MCF 10A (cell line): ENCODE measurements around the gene KLHDC4. TPM values are rescaled to one million over a fixed set of nuclear protein-coding genes. Genes with fewer than 3 reads are reported as not detected.
A peak's percentile ranks its signal among the peaks of the same experiment; 100 is the strongest.

Experiments used
- BruUV-seq: library from RNA; stranded (reverse); fragments of 400-500 nt; replicated peaks from 2 replicates; lab custom pipeline; 2021; lab: Mats Ljungman, UMichigan
- CTCF ChIA-PET: fragments of 300-600 bp; sonication (Branson Sonifier 250); formaldehyde crosslinking; extraction: SDS; loops from one replicate; lab custom pipeline; 2021; ENCODE audit warnings: antibody characterized with exemption, inconsistent platforms; lab: Yijun Ruan, JAX
- POLR2A ChIA-PET: fragments of 300-600, 350-650 bp; sonication (Branson Sonifier 250); formaldehyde crosslinking; extraction: SDS; loops from one replicate; lab custom pipeline; 2020; ENCODE audit warnings: antibody characterized with exemption, inconsistent platforms; lab: Yijun Ruan, JAX
- DNase-seq: peaks from one replicate; pipeline ENCODE4 v3.0.0-alpha.2; 2018; ENCODE audit not compliant: unreplicated experiment
- H3K27ac Mint-ChIP-seq: one replicate; pipeline ENCODE4 v1.8.0; 2022; ENCODE audit warnings: mild to moderate bottlenecking, low read depth, mixed read lengths; ENCODE audit not compliant: unreplicated experiment
- H3K27me3 Mint-ChIP-seq: one replicate; pipeline ENCODE4 v1.8.0; 2022; ENCODE audit warnings: mixed read lengths; ENCODE audit not compliant: insufficient read depth, unreplicated experiment
- H3K36me3 Mint-ChIP-seq: one replicate; pipeline ENCODE4 v1.8.0; 2022; ENCODE audit warnings: mild to moderate bottlenecking, moderate library complexity, mixed read lengths; ENCODE audit not compliant: insufficient read depth, unreplicated experiment
- H3K4me1 Mint-ChIP-seq: one replicate; pipeline ENCODE4 v1.8.0; 2022; ENCODE audit warnings: mixed read lengths; ENCODE audit not compliant: insufficient read depth, unreplicated experiment
- H3K4me3 Mint-ChIP-seq: one replicate; pipeline ENCODE4 v1.8.0; 2022; ENCODE audit warnings: mild to moderate bottlenecking, moderate library complexity, mixed read lengths; ENCODE audit not compliant: unreplicated experiment
- H3K9me3 Mint-ChIP-seq: one replicate; pipeline ENCODE4 v1.8.0; 2022; ENCODE audit warnings: mixed read lengths; ENCODE audit not compliant: unreplicated experiment
- intact Hi-C: fragments of 100-400 bp; cut with micrococcal nuclease; formaldehyde crosslinking; loops from 2 replicates; pipeline ENCODE4 v1.14.1; 2022
- total RNA-seq: library from RNA; stranded (reverse); gene quantifications from 2 replicates; pipeline ENCODE4 v1.2.3, GENCODE V29; 2022
- TF ChIP-seq, protein P1 (sequence below): fragments of 200-600 bp; IDR thresholded peaks from one replicate; pipeline ENCODE4 v1.8.0; 2022; ENCODE audit warnings: antibody characterized with exemption, mild to moderate bottlenecking; ENCODE audit not compliant: unreplicated experiment

KLHDC4 gene
- total RNA-seq, 1 experiment from 2014 or later: 106 TPM

DNA sequence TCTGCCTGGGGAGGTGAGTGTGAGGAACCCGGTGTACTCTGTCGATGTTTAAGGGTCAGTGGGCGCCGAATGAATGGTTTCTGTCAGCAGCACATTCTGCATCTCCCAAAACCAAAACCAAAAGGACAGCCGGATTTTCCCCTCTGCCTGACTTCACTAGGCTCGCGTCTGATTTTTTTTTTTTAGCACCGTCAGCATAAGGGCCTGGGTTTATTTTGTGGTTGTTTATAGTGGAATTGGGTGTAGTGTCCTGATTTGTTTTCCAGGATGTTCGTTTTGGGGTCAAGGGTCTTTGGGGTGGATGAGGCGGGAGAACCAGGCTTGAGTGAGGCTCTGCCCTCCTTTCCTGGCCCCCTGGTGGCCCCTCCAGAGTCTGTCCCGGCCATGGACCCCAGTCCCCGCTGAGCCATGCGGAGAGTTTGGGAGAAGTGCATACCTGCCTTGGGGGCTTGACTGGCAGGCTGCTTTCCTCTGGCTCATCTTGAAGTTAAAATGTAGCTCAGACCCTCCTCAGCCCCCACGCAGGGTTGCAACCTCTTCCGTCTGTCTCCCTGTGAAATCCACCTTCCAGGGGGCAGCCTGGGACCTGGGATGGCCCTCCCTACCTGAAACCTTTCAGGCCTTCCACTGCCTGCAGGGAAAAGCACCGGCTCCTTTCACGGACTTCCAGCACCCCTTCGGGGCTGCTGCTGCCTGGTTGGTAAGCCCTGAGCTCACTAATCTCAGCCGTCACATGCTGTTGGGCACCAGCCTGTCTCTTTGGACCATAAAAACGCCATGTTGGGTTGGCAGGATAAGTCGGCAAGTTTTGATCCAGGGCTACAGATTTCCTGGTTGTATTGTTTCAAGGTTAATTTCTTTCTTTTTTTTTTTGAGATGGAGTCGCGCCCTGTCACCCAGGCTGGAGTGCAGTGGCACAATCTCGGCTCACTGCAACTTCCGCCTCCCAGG, 103.3 kb downstream of the KLHDC4 start:
- H3K9me3 Mint-ChIP-seq: no peaks in the 10 kb centered on the region
- H3K27me3 Mint-ChIP-seq: peaks cover 31% of the 10 kb centered on the region
- H3K36me3 Mint-ChIP-seq: no peaks in the 10 kb centered on the region
- DNase-seq: no peak
- ChIA-PET POLR2A (no interaction called here), CTCF (interaction anchor here (0.6 kb wide), 1 partner anchor 12 kb away, joined by 4 read pairs; no protein-coding TSS in a partner anchor)
- TF ChIP-seq, protein P1, sequence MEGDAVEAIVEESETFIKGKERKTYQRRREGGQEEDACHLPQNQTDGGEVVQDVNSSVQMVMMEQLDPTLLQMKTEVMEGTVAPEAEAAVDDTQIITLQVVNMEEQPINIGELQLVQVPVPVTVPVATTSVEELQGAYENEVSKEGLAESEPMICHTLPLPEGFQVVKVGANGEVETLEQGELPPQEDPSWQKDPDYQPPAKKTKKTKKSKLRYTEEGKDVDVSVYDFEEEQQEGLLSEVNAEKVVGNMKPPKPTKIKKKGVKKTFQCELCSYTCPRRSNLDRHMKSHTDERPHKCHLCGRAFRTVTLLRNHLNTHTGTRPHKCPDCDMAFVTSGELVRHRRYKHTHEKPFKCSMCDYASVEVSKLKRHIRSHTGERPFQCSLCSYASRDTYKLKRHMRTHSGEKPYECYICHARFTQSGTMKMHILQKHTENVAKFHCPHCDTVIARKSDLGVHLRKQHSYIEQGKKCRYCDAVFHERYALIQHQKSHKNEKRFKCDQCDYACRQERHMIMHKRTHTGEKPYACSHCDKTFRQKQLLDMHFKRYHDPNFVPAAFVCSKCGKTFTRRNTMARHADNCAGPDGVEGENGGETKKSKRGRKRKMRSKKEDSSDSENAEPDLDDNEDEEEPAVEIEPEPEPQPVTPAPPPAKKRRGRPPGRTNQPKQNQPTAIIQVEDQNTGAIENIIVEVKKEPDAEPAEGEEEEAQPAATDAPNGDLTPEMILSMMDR: no peak
- H3K4me1 Mint-ChIP-seq: no peaks in the 10 kb centered on the region
- H3K27ac Mint-ChIP-seq: no peak overlapping the region
- intact Hi-C loops: no loop called here
- no peak overlapping the region for H3K4me3 Mint-ChIP-seq
- BruUV-seq: no TSS peak

DNA sequence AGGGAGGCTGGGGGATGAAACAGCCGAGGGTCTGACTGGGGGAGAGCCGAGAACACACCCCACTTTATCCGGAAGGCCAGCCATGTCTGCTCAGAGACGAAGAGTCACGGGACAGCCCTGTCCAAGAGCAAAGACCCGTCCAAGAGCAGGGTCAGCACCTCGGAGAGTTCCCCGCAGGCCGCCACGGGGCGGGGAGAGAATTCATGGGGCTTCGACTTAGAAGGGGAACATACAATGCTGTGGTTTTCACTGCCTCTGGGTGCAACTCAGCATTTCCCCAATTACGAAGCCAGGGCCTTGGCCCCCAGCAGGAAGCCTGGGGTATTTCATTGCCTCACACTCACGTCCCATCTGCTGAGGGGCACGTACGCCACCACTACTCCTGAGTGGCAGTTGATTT, 104.2 kb downstream of the KLHDC4 start:
- Mint-ChIP-seq H3K9me3 (no peaks in the 10 kb centered on the region), H3K4me3 (no peak overlapping the region), H3K27me3 (peaks cover 31% of the 10 kb centered on the region), H3K4me1 (no peaks in the 10 kb centered on the region), H3K27ac (no peak overlapping the region), H3K36me3 (no peaks in the 10 kb centered on the region)
- intact Hi-C loops: no loop called here
- TF ChIP-seq, protein P1: no peak
- peak; percentile 18 for DNase-seq
- no TSS peak for BruUV-seq
- CTCF ChIA-PET: no interaction called here
- POLR2A ChIA-PET: no interaction called here

DNA sequence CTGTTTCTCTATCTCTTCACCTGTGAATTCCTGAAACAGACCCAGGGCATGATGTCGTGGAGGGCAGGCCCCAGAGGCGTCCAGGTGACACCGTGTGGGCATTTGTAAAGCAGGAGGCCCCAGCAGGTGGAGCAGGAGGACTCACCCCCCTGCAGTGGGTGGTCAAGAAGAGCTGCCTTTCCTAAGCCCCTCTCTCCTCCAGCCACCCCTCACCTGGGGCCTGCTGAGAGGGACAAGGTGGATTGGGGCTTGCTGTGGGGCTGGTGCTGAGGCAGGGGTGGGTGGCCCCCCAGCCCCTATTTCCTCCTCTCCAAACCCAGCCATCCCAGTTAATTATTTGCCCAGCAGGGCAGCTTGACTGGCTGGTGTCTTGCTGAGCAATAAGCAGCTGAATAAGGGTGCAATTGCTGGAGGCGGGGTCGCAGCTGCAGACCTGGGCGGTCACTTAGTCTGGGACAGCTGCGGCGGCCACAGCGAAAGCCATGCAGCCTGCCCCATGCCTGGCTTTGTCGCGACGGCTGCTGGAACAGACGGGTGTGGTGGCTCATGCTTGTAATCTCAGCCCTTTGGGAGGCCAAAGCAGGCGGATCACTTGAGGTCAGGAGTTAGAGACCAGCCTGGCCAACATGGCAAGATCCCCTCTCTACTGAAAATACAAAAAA, 107.1 kb downstream of the KLHDC4 start:
- Mint-ChIP-seq H3K36me3 (no peaks in the 10 kb centered on the region), H3K9me3 (no peaks in the 10 kb centered on the region), H3K27ac (no peak overlapping the region), H3K4me1 (no peaks in the 10 kb centered on the region), H3K4me3 (no peak overlapping the region), H3K27me3 (peaks cover 41% of the 10 kb centered on the region)
- no TSS peak for BruUV-seq
- no peak for DNase-seq
- ChIA-PET CTCF (no interaction called here), POLR2A (no interaction called here)
- intact Hi-C loops: no loop called here
- TF ChIP-seq, protein P1: no peak

Other genes starting within 250 kb of the KLHDC4 start
- gene JPH3, start 163.5 kb downstream of the KLHDC4 start, total RNA-seq: not detected in 2 replicates
- 794 and 1,007 TPM in 2 replicates for gene SLC7A5, start 103.5 kb upstream of the KLHDC4 start, total RNA-seq
- gene CA5A, start 170.5 kb upstream of the KLHDC4 start, total RNA-seq: not detected in 2 replicates
- 38.2 and 41.5 TPM in 2 replicates for gene BANP, start 185.4 kb upstream of the KLHDC4 start, total RNA-seq